Stimulated activated CD8-positive, alpha-beta memory T cell treated with anti-CD3 and anti-CD28 coated beads, Interleukin-12 subunit alpha, Interleukin-12 subunit beta, amount 100 ng/mL, for 24 hours (primary cell): ENCODE data around the gene UBN2.
"Not testable (repeated sequence)": the region's sequence is repeated elsewhere in the genome, so short reads cannot be mapped to it uniquely, and the experiment has no call there.

ENCODE experiments used
- DNase-seq: peaks from one replicate; pipeline ENCODE4 v3.0.0-alpha.2; 2020; ENCODE audit errors: extremely low read depth

Gene UBN2

DNA sequence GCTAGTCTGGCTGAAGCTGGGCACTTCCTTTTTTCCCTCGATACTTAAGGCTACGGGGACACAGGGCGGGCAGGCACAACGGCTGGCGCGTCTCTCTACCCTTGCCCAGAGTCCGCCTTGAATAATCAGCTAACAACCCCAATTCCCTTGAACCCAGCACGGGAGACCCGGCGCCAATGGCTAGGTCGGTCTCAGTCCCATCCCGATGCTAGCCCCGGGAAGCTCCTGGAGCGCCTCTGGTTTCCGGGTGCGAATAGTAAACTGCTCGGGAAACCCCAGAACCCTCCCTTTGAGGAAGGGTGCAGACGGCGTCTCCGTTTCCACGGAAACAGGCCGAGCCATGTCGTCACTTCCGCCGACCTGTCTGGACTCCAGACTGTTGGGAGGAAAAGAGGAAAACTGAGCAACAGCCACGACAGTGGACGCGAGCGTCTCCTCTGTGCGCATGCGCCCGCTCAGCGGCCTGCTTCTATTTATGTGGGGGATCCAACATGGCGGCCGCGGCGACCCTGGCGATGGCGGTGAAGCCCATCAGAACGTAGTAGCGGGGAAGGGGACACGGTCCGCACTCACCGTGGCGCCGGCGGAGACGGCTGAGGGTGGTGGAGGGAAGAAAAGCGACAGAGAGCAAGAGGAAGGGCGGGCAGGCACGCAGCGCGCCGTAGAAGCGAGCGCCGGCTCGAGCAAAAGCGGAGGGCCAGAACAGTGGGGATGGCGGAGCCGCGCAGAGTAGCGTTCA is at the start of gene UBN2:
Gene UBN2 (plus strand): TSS at position 464 of the 739 bp plus-strand sequence. CDS start 248 bp downstream, at position 712.
- peak; percentile 77 for DNase-seq

DNA sequence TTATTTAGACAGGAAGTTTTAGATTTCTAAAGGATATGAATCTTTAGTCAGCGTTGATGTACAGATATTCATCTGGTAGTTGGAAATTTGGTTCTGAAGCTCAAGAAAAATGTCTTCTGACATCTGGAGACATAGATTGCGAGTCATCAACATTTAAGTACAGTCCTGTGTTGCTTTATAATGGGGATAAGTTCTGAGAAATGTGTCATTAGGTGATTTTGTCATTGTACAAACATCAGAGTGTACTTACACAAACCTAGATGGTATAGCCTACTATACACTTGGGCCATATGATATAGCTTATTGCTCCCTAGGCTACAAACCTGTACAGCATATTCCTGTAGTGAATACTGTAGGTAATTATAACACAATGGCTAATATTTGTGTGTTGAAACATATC is 49.6 kb upstream of the UBN2 start:
- no peak for DNase-seq

DNA sequence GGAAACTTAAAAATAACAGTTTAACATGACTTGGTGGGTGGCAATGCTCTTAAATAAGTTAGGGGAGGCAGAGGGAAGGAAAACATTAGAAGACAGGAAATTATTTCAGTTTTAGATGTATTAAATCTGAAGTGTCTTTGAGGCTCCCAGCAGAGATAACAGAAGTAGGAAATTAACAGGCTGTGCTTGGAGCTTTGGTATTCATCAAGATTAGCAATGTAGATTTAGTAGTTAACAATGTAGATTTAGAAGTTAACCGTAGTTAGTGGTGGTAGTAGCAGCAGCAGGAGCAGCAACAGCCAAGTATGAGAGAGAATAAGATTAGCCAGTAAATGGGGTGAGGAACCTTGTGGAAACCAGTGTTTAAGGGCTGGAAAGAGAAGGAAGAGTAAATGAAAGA is 48.7 kb upstream of the UBN2 start:
- DNase-seq = no peak

DNA sequence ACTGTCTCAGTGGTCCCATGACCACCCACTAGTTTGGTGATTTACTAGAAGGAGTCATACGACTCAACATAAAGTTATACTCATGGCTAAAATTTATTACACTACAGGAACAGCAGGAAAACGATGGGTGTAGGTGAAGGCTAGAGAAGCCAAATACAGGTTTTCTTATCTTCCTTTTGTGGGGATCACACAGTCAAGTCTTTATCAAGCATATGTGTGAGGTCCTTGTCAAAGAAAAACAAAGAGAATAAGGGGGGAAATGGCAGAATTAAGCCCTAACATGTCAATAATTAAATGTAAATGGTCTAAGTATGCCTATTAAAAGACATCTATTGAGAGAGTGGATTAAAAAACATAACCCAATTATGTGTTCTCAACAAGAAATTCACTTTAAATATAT is 47.8 kb upstream of the UBN2 start:
- DNase-seq = no peak

DNA sequence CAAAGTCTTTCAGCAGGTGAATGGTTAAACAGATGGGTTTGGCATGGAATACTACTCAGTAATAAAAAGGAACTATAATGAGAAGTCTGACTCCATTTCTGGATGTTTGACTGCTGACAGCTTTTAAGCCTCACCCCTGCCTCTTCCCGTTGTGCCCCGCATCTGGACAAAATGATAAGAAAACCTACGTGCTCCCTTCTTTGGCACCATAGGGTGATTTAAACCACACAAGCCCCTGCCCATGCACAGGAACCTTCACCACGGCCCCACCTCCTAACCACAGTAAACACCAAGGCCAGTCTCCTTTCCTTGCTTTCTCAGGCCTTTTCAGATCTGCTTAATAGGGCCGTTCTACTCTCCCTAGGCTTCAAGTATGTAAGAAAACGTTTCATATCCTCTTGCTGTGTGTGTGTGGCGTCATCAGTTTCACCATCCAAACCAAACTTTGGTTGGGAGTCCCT is 47.1 kb upstream of the UBN2 start:
- no peak for DNase-seq

DNA sequence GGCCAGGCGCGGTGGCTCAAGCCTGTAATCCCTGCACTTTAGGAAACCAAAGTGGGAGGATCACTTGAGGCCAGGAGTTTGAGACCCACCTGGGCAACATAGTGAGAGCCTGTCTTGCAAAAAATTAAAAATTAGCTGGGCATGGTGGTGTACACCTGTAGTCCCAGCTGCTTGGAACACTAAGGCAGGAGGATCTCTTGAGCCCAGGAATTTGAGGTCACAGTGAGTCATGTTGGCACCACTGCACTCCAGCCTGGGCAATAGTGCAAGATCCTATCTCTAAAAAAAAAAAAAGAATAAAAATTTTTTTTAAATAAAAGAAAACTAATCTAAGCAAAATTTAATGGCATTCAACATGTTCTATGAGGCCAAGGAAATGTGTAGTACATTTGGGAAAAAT is 44.9 kb upstream of the UBN2 start:
- DNase-seq = no peak

DNA sequence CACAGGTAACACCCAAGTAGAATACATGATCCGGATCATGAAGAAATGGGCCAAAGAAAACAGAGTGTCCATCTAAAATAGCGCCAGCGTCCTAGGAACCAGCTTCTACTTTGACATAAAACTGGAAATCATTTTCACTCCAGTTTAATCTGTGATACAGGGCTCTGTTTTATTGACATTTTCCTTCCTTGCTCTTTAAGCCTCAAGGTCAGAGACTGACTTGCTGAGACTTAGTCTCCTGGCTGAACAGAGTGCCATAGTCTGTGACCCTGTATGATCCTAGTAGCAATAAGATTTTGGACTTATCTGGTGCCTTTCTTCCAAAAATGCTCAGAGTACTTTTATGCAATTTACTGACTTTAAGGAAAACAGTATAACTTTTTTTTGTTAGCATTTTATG is 41.7 kb upstream of the UBN2 start:
- no peak for DNase-seq

DNA sequence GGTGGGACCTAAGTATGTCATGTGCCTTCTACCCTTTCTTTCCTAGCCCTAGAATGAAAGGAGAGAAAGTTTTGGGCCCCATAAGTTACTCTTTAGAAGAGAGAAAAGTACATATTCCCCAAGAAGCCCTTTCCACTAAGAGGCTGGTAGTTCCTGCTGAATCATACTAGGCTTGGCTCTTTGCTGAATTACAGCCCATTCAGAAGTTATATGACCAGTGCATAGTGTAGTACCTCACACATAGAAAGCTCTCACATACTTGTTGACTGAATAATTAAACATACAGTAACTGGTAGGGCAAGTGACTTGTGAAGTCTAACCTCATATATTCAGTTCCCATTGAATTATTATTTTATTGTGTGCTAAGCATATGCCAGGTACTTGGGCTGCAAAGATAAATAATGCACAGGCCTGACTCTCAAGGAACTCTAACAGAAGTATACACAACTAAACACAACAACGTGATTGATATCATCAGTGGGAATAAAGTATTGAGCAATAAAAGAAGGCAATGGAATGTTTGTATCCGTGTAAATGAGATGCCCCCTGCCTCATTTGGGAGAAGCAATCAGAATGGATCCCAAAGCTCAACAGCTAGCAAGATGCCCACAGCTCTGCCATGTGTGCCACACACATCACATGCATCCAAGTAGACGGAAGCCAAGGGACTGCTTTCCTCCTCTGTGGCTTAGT is 38.9 kb upstream of the UBN2 start:
- no peak for DNase-seq

DNA sequence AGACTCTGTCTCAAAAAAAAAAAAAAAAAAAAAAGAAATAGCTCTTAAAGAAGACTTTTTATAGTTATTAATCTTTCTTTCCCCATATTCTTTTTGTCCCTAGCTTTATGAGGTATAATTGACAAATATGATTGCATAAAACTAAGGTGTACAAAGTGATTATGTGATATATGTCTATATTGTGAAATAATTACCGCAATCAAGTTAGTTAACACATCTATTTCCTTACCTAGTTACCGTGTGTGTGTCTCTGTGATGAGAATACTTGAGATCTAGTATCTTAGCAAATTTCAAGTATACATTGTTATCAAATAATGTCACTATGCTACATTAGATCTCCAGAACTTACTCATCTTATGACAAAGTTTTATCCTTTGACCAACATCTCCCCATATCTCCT is 30.7 kb upstream of the UBN2 start:
- DNase-seq = no peak

DNA sequence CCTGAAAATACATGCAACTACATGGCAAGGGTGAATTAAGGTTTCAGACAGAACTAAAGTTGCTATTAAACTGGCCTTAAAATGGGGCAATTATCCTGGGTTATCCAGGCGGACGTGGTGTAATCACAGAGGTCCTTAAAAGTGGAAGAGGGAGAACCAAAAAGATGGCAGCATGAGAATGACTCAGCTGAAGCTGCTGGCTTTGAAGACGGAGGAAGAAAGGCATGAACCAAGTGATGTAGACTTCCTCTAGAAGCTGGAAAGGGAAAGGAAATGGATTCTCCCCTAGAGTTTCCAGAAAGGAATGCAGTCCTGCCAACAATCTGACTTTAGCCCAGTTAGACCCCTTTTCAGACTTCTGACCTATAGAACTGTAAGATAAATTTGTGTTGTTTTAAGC is 27.0 kb upstream of the UBN2 start:
- DNase-seq = no peak

DNA sequence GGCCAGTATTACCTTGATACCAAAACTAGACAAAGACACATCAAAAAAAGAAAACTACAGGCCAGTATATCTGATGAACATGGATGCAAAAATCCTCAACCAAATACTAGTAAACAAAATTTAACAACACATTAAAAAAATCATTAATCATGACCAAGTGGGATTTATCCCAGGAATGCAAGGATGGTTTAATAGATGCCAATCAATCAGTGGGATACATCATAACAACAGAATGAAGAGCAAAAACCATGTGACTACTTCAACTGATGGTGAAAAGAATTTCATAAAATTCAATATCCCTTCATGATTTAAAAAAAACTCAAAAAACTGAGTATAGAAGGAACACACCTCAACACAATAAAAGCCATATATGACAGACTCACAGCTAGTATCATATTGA is 25.2 kb upstream of the UBN2 start:
- no peak for DNase-seq

DNA sequence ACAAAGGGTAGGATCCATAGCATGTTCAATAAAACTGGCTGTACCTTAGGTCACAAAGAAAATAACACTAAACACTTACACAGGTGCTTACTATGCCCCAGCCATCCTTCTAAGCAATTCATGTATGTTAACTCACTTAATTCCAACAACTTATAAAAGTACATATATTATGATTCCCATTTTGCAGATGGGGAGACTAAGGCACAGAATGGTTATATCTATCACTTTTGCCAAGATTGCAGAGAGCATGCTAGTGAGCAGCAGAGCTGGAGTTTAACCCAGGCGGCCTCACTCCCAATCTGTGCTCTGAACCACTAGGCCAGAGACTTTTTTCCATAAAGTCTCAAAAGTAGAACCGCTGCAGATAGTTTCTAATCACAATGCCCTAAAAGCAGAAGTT is 18.9 kb upstream of the UBN2 start:
- no peak for DNase-seq

DNA sequence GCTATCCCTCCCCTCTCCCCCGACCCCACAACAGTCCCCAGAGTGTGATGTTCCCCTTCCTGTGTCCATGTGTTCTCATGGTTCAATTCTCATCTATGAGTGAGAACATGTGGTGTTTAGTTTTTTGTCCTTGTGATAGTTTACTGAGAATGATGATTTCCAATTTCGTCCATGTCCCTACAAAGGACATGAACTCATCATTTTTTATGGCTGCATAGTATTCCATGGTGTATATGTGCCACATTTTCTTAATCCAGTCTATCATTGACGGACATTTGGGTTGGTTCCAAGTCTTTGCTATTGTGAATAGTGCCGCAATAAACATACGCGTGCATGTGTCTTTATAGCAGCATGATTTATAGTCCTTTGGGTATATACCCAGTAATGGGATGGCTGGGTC is 17.5 kb upstream of the UBN2 start:
- DNase-seq = not testable (repeated sequence)

DNA sequence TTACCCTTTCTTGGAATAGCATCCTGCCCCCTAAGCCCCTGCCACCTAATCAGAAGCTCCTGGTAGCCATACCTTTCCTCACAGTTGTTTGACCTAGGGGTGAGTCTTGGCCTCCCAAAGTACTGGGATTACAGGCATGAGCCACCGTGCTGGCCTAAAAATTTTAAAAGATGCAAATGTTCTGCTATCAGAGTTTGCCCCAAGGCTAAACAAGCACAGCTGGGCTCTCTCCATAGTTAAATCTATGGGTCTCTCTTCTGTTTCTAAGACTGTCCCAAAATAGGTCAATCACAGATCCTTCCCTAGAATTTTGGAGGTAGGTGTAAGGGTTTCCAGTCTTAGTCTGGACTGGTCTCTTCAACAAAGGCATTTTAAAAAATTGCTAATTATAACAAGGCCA is 12.9 kb upstream of the UBN2 start:
- no peak for DNase-seq

DNA sequence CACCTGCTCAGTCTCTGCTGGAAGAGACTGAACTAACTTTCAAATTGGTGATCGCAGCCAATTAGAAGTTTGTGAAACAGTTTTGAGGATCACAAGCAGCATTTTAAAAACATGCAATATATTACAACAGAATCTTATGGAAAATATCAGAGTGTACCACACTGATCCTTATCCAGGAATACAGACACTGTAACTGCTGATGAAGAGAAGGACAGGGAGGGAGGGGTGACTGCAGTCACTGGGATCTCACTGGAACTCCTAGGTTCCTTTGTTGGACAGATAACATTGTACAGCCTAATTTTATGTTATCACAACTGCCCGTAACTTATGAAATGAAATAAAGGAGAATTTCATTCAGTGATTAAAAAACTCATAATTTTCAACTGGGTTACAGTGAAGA is 6.8 kb upstream of the UBN2 start:
- DNase-seq = no peak

DNA sequence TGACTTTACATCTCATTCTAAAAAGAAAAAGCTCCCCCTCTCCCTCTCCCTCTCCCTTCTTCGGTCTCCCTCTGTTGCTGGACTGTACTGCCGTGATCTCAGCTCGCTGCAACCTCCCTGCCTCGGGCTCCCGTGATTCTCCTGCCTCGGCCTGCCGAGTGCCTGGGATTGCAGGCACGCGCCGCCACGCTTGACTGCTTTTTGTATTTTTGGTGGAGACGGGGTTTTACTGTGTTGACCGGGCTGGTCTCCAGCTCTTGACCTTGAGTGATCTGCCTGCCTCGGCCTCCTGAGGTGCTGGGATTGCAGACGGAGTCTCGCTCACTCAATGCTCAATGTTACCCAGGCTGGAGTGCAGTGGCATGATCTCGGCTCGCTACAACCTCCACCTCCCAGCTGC is 6.2 kb upstream of the UBN2 start:
- not testable (repeated sequence) for DNase-seq

DNA sequence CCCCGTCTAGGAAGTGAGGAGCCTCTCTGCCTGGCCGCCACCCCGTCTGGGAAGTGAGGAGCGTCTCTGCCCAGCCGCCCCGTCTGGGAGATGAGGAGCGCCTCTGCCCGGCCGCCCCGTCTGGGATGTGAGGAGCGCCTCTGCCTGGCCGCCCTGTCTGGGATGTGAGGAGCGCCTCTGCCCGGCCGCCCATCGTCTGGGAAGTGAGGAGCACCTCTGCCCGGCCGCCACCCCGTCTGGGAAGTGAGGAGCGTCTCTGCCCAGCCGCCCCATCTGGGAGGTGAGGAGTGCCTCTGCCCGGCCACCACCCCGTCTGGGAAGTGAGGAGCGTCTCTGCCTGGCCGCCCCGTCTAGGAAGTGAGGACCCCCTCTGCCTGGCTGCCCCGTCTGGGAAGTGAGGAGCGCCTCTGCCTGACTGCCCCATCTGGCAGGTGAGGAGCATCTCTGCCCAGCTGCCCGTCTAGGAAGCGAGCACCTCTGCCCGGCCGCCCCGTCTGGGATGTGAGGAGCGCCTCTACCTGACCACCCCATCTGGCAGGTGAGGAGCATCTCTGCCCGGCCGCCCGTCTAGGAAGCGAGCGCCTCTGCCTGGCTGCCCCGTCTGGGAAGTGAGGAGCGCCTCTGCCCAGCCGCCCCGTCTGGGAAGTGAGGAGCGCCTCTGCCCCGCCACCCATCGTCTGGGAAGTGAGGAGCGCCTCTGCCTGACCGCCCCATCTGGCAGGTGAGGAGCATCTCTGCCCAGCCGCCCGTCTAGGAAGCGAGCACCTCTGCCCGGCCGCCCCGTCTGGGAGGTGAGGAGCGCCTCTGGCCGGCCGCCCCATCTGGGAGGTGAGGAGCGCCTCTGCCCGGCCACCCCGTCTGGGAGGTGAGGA is 5.5 kb upstream of the UBN2 start:
- DNase-seq = not testable (repeated sequence)

DNA sequence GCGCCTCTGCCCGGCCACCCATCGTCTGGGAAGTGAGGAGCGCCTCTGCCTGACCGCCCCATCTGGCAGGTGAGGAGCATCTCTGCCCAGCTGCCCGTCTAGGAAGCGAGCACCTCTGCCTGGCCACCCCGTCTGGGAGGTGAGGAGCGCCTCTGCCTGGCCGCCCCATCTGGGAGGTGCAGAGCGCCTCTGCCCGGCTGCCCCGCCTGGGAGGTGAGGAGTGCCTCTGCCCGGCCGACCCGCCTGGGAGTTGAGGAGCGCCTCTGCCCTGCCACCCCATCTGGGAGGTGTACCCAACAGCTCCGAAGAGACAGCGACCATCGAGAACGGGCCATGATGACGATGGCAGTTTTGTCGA is 4.9 kb upstream of the UBN2 start:
- DNase-seq = not testable (repeated sequence)

DNA sequence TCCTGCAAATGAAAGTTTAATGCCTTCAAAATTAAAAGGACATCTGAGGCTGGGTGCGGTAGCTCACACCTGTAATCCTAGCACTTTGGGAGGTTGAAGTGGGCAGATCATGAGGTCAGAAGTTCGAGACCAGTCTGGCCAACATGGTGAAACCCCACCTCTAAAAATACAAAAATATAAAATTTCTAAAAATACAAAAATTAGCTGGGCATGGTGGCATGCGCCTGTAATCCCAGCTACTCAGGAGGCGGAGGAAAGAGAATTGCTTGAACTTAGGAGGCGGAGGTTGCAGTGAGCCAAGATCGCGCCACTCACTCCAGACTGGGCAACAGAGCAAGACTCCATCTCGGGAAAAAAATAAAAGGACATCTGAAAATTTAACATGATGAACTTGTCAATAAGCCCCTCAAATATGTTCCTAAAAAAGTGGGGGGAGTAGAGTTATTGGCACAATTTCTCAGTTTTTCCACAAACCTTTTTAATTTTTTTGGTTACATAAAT is 4.0 kb upstream of the UBN2 start:
- not testable (repeated sequence) for DNase-seq

DNA sequence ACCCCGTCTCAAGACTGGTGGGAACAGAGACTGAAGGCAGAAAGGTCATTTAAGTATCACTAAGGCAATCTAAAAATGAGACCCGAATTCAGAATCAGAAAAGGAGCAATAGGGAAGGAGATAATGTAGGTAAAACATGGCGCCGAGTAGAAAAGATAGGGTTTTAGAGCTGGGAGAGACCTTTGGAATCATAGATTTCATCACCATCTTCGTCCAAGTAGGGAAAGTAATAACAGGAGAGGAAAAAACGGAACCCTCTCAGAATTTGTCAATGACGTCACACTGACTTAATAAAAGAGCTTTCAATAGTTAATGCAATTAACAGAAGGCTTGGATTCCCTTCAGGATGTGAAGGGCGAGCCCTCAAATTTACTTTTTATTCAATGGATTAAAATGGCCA is 1.0 kb upstream of the UBN2 start:
- DNase-seq = no peak

DNA sequence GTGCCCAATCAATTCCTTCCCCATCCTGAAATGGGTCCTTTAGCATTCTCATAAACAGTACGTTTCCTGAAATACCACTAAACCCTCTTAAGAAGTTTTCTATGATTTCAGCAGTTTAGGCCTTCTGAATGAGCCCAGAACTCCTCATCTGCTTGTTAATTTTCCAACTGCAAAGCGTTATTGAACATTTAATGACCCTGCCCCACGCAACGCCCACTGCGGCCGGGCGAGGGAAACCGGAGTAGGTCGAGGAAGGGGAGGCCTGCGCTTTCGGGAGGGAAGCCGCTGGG is 608 bp upstream of the UBN2 start:
- no peak for DNase-seq

DNA sequence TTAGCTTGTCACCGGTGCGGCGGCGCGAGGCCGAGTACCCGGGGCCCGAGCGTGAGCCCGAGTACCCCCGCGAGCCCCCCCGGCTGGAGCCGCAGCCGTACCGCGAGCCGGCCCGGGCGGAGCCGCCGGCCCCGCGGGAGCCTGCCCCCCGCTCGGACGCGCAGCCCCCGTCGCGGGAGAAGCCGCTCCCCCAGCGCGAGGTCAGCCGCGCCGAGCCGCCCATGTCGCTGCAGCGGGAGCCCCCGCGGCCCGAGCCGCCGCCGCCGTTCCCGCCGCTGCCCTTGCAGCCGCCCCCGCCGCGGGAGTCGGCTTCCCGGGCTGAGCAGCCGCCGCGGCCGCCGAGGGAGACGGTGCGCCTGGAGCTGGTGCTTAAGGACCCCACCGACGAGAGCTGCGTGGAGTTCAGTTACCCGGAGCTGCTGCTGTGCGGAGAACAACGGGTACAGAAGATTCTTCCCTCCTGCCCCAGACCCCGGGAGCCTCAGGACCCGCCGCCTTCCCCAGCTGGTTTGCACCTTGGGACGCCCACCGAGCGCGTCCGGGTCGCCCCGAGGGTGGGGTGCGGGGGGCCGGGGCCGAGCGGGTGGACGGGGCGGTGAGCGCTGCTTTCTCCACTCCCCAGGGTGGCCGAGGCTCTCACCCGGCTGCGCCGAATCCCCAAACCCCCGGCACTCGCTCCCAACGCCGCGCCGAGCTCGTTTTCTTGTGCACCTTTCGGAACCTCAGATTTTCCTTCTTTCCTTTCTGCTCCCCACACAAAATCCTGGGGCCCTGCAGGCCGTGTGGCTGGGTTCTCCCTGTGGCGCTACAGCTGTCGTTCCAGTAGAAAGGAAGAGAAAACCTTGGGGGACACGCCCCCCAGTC is 708 bp downstream of the UBN2 start:
- DNase-seq = no peak
